GM19468 (cell line): ENCODE measurements around the gene RTN4.
"Not testable (repeated sequence)": the region's sequence is repeated elsewhere in the genome, so short reads cannot be mapped to it uniquely, and the experiment has no call there.

Experiments used
- ATAC-seq: cut with Tn5 transposase; IDR thresholded peaks from one replicate; pipeline ENCODE4 v1.9.1; 2021; ENCODE audit warnings: mild to moderate bottlenecking, moderate library complexity, moderate number of reproducible peaks; ENCODE audit not compliant: unreplicated experiment; ENCODE audit errors: extremely low read depth

RTN4 gene

GRCh38 chr2:55076721-55077120 is 26.5 kb upstream of the RTN4 start:
- no peak for ATAC-seq

- ATAC-seq: not testable (repeated sequence)
Measured at GRCh38 chr2:55076019-55076418, 25.8 kb upstream of the RTN4 start.

GRCh38 chr2:55073000-55073983 is 23.0 kb upstream of the RTN4 start:
- no peak for ATAC-seq

- ATAC-seq: no peak
Measured at GRCh38 chr2:55063713-55064323, 13.6 kb upstream of the RTN4 start.

GRCh38 chr2:55063226-55063625 is 13.0 kb upstream of the RTN4 start:
- ATAC-seq: no peak

GRCh38 chr2:55062754-55063153 is 12.5 kb upstream of the RTN4 start:
- ATAC-seq: no peak

GRCh38 chr2:55061523-55062344 is 11.5 kb upstream of the RTN4 start:
- ATAC-seq: no peak

GRCh38 chr2:55059793-55060192 is 9.5 kb upstream of the RTN4 start:
- no peak for ATAC-seq

- no peak for ATAC-seq
Measured at GRCh38 chr2:55057474-55057873, 7.2 kb upstream of the RTN4 start.

- no peak for ATAC-seq
Measured at GRCh38 chr2:55056024-55056521, 5.8 kb upstream of the RTN4 start.

- ATAC-seq: no peak
Measured at GRCh38 chr2:55054106-55054875, 4.0 kb upstream of the RTN4 start.

GRCh38 chr2:55053225-55053624 is 3.0 kb upstream of the RTN4 start:
- not testable (repeated sequence) for ATAC-seq

GRCh38 chr2:55052129-55053061 is 2.1 kb upstream of the RTN4 start:
- no peak for ATAC-seq

- ATAC-seq: no peak
Measured at GRCh38 chr2:55051026-55051866, 995 bp upstream of the RTN4 start.

- ATAC-seq: no peak
Measured at GRCh38 chr2:55049821-55050099, 491 bp downstream of the RTN4 start.

GRCh38 chr2:55049043-55049820 is 1.0 kb downstream of the RTN4 start:
- no peak for ATAC-seq

GRCh38 chr2:55048508-55049042 is 1.7 kb downstream of the RTN4 start:
- no peak for ATAC-seq
